Measurements from ENCODE around the gene IL1RN.

Gene IL1RN

GRCh38 chr2:113175042-113175628 lies 47.7 kb downstream of the IL1RN start:
- DNase-seq = no peak

- DNase-seq = no peak
These were observed 48.6 kb downstream of the IL1RN start for GRCh38 chr2:113175736-113176695.

GRCh38 chr2:113176696-113177355 lies 49.4 kb downstream of the IL1RN start:
- DNase-seq = no peak

- DNase-seq = no peak
These were observed 50.8 kb downstream of the IL1RN start for GRCh38 chr2:113178069-113178746.

GRCh38 chr2:113178891-113179290 lies 51.5 kb downstream of the IL1RN start:
- no peak for DNase-seq

GRCh38 chr2:113179446-113180045 lies 52.1 kb downstream of the IL1RN start:
- no peak for DNase-seq

- no peak for DNase-seq
These were observed 52.9 kb downstream of the IL1RN start for GRCh38 chr2:113180131-113180946.

- DNase-seq = no peak
These were observed 54.1 kb downstream of the IL1RN start for GRCh38 chr2:113181258-113182051.

GRCh38 chr2:113182471-113183260 lies 55.3 kb downstream of the IL1RN start:
- no peak for DNase-seq

GRCh38 chr2:113183264-113183663 lies 55.9 kb downstream of the IL1RN start:
- DNase-seq = no peak

All from NCI-H446 treated with DMSO at 0.1 percent for 48 hours (cell line).